Fibroblast of lung (primary cell): ENCODE data around the gene GPR132. TPM values are rescaled to one million over a fixed set of nuclear protein-coding genes. Genes with fewer than 3 reads are reported as not detected.

Source experiments
- DNase-seq, 2 donors: peaks; one replicate each; pipeline versions ENCODE4 v3.0.0 to v3.0.0-alpha.2; 2010; ENCODE audit warnings: low read depth in 2 of 2
- H2AFZ ChIP-seq: 2 replicates; pipeline ENCODE4 v1.5.1; 2012; ENCODE audit warnings: low read length, control low read depth, inconsistent platforms
- H3K27ac ChIP-seq: 2 replicates; pipeline ENCODE4 v1.5.1; 2011; ENCODE audit warnings: low read length, control low read depth; ENCODE audit not compliant: insufficient read depth
- H3K27me3 ChIP-seq: 2 replicates; pipeline ENCODE4 v1.5.1; 2011; ENCODE audit warnings: mild to moderate bottlenecking, low read length; ENCODE audit not compliant: control insufficient read depth, insufficient read depth
- H3K36me3 ChIP-seq: 2 replicates; pipeline ENCODE4 v1.5.1; 2011; ENCODE audit warnings: low read length; ENCODE audit not compliant: control insufficient read depth, insufficient read depth
- H3K4me1 ChIP-seq: 2 replicates; pipeline ENCODE4 v1.5.1; 2011; ENCODE audit warnings: low read length; ENCODE audit not compliant: control insufficient read depth, insufficient read depth; ENCODE audit errors: extremely low read depth
- H3K4me2 ChIP-seq: 2 replicates; pipeline ENCODE4 v1.5.1; 2011; ENCODE audit warnings: low read length, control low read depth; ENCODE audit not compliant: insufficient read depth; ENCODE audit errors: extremely low read depth
- H3K4me3 ChIP-seq, 4 experiments: fragments of 200-600 bp in 1 of 4; sonication (generic) in 1 of 4; replicated peaks in 1 of 4; 2 replicates each; pipeline ENCODE4 v1.5.1; 2011 to 2016; ENCODE audit warnings: low read length in 4 of 4, low read depth in 3 of 4, mild to moderate bottlenecking in 3 of 4, control low read depth in 2 of 4, inconsistent platforms in 1 of 4, mixed read lengths in 1 of 4; ENCODE audit not compliant: insufficient read depth in 1 of 4; ENCODE audit errors: control extremely low read depth in 1 of 4
- H3K79me2 ChIP-seq: 2 replicates; pipeline ENCODE4 v1.5.1; 2012; ENCODE audit warnings: mild to moderate bottlenecking, low read length, inconsistent platforms; ENCODE audit not compliant: control insufficient read depth, insufficient read depth
- H3K9ac ChIP-seq: 2 replicates; pipeline ENCODE4 v1.5.1; 2011; ENCODE audit warnings: mild to moderate bottlenecking, low read length, control low read depth; ENCODE audit not compliant: insufficient read depth
- H3K9me3 ChIP-seq: 2 replicates; pipeline ENCODE4 v1.5.1; 2012; ENCODE audit warnings: low read depth, low read length; ENCODE audit not compliant: control insufficient read depth, insufficient read depth
- H4K20me1 ChIP-seq: 2 replicates; pipeline ENCODE4 v1.5.1; 2011; ENCODE audit warnings: low read length; ENCODE audit not compliant: control insufficient read depth, insufficient read depth; ENCODE audit errors: extremely low read depth
- EZH2 ChIP-seq: IDR thresholded peaks from 2 replicates; pipeline ENCODE4 v1.5.1; 2012; ENCODE audit warnings: low read length, control low read depth, mild to moderate bottlenecking; ENCODE audit errors: missing control alignments
- polyA plus RNA-seq, 2 donors: library from polyadenylated mRNA; depleted of rRNA in 1 of 2; stranded (reverse) in 1 of 2; unstranded in 1 of 2; fragments of >200 nt; gene quantifications; 2 replicates each; pipeline ENCODE4 v1.2.1, GENCODE V29; 2011 to 2012; ENCODE audit warnings: missing spikeins in 1 of 2
- total RNA-seq: library from RNA; depleted of rRNA; stranded (reverse); fragments of >200 nt; gene quantifications from 2 replicates; pipeline ENCODE4 v1.2.1, GENCODE V29; 2014
- TF ChIP-seq, protein P1 (sequence below), 2 donors: IDR thresholded peaks in 1 of 2; conservative IDR thresholded peaks in 1 of 2; 1 replicate in 1 of 2; 2 replicates in 1 of 2; pipeline ENCODE4 v1.5.1; 2011 to 2012; ENCODE audit warnings: low read length in 2 of 2, control low read depth in 1 of 2, inconsistent platforms in 1 of 2, low read depth in 1 of 2, mild to moderate bottlenecking in 1 of 2

Gene GPR132
- total and polyA plus RNA-seq, 2 donors (not counting 1 experiment from before 2014, with no cell fraction given), result 0.17 TPM; not detected in 1

DNA sequence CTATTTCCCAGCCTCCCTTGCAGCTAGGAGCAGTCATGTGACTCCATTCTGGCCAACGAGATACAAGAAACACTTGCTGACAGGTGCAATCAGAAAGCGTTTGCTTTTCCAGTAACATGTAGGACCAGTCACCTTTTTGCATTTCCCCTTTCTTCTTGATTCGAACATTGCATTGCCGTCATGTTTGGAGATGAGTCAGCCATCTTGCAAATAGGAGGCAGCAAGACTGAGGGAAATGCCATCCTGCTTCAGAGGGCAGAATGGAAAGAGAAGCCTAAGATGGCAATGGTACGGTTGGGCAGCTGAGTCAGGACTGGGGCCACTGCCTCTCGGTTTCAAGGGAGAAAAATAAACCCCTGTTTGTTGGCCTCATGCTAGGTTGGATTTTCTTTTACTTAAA, 34.5 kb upstream of the GPR132 start:
- TF ChIP-seq, protein P1, sequence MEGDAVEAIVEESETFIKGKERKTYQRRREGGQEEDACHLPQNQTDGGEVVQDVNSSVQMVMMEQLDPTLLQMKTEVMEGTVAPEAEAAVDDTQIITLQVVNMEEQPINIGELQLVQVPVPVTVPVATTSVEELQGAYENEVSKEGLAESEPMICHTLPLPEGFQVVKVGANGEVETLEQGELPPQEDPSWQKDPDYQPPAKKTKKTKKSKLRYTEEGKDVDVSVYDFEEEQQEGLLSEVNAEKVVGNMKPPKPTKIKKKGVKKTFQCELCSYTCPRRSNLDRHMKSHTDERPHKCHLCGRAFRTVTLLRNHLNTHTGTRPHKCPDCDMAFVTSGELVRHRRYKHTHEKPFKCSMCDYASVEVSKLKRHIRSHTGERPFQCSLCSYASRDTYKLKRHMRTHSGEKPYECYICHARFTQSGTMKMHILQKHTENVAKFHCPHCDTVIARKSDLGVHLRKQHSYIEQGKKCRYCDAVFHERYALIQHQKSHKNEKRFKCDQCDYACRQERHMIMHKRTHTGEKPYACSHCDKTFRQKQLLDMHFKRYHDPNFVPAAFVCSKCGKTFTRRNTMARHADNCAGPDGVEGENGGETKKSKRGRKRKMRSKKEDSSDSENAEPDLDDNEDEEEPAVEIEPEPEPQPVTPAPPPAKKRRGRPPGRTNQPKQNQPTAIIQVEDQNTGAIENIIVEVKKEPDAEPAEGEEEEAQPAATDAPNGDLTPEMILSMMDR (conservative IDR thresholded peaks at IDR 0.05 in 1 of 2, IDR thresholded peaks at IDR 0.05 in 1 of 2; ENCODE audit: low read depth in 1 of 2, low read length in 2 of 2), result no peak
- TF ChIP-seq EZH2, result no peak

DNA sequence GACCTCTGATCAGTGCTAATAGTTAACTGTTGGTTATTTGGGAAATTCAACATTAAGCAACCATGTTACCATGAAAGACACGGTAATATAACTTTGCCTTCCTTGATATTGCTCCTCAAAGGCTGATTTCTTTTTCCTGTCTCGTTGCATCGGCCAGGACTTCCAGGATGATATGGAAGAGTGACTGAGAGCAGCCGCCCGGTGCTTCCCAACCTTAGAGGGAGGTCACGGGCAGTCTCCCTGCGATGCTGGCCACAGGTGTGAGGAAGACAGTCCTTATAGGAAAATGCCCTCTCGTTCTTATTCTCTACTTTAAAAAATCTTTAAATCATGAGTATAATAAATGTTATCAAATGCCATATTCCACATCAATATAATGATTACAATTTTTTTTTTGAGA, 33.1 kb upstream of the GPR132 start:
- no peak overlapping the region for H3K27ac ChIP-seq
- H3K79me2 ChIP-seq, result no peaks in the 10 kb centered on the region
- no peaks in the 10 kb centered on the region for H3K4me1 ChIP-seq
- no peak overlapping the region for H3K4me3 ChIP-seq
- DNase-seq, result no peak
- peaks cover 11% of the 10 kb centered on the region for H3K27me3 ChIP-seq
- H4K20me1 ChIP-seq, result no peaks in the 10 kb centered on the region
- no peak overlapping the region for H2AFZ ChIP-seq
- no peaks in the 10 kb centered on the region for H3K9me3 ChIP-seq
- no peak overlapping the region for H3K4me2 ChIP-seq
- TF ChIP-seq EZH2, result no peak
- TF ChIP-seq, protein P1 (conservative IDR thresholded peaks at IDR 0.05 in 1 of 2, IDR thresholded peaks at IDR 0.05 in 1 of 2; ENCODE audit: low read depth in 1 of 2, low read length in 2 of 2), result no peak
- H3K9ac ChIP-seq, result no peak overlapping the region
- H3K36me3 ChIP-seq, result no peaks in the 10 kb centered on the region

More for the DNA sequence above, 34.5 kb upstream of the GPR132 start:
- no peak for DNase-seq
- no peak overlapping the region for H3K4me2 ChIP-seq
- H4K20me1 ChIP-seq, result no peaks in the 10 kb centered on the region
- no peaks in the 10 kb centered on the region for H3K36me3 ChIP-seq
- no peak overlapping the region for H3K9ac ChIP-seq
- no peaks in the 10 kb centered on the region for H3K9me3 ChIP-seq
- H3K27me3 ChIP-seq, result peaks cover 16% of the 10 kb centered on the region
- H3K27ac ChIP-seq, result no peak overlapping the region
- H3K4me3 ChIP-seq, result no peak overlapping the region
- no peaks in the 10 kb centered on the region for H3K79me2 ChIP-seq
- no peak overlapping the region for H2AFZ ChIP-seq
- H3K4me1 ChIP-seq, result no peaks in the 10 kb centered on the region

DNA sequence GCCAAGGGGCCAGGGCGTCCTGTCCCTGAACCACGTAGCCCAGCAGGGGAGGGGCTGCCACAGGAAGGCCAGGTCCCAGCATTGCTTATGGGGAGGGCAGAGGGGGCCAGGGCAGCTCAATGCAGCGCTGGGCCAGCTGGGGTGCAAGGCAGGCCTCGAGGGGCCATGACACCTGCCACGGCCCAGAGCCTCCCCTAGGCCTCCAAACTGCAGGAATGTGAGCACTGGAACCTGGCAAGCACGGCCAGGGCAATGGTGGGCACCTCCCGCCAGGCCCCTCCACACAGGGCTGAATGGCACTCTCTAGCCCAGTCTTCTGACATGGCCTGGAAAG, 32.5 kb upstream of the GPR132 start:
- Histone ChIP-seq H3K36me3 (no peaks in the 10 kb centered on the region), H3K4me3 (no peak overlapping the region), H3K79me2 (no peaks in the 10 kb centered on the region), H3K27me3 (peaks cover 7% of the 10 kb centered on the region), H3K27ac (no peak overlapping the region), H2AFZ (no peak overlapping the region), H3K9ac (no peak overlapping the region), H3K9me3 (no peaks in the 10 kb centered on the region), H3K4me1 (peaks cover under 1% of the 10 kb centered on the region), H4K20me1 (no peaks in the 10 kb centered on the region), H3K4me2 (no peak overlapping the region)
- TF ChIP-seq EZH2, result no peak
- TF ChIP-seq, protein P1 (conservative IDR thresholded peaks at IDR 0.05 in 1 of 2, IDR thresholded peaks at IDR 0.05 in 1 of 2; ENCODE audit: low read depth in 1 of 2, low read length in 2 of 2), result no peak
- DNase-seq, result no peak
